Daoy (cell line): ENCODE data around the gene SMC1B. TPM values are rescaled to one million over a fixed set of nuclear protein-coding genes. Genes with fewer than 3 reads are reported as not detected.
"Not testable (repeated sequence)": the region's sequence is repeated elsewhere in the genome, so short reads cannot be mapped to it uniquely, and the experiment has no call there.

Source experiments
- DNase-seq: peaks from one replicate; pipeline ENCODE4 v3.0.0-alpha.2; 2015; ENCODE audit warnings: low read depth
- total RNA-seq: library from RNA; depleted of rRNA; stranded (reverse); fragments of >200 nt; shearing (Covaris generic); gene quantifications from 2 replicates; pipeline ENCODE4 v1.2.3, GENCODE V29; 2014; rRNA removed

Gene SMC1B
- total RNA-seq, 1 experiment from 2014 or later: not detected

DNA sequence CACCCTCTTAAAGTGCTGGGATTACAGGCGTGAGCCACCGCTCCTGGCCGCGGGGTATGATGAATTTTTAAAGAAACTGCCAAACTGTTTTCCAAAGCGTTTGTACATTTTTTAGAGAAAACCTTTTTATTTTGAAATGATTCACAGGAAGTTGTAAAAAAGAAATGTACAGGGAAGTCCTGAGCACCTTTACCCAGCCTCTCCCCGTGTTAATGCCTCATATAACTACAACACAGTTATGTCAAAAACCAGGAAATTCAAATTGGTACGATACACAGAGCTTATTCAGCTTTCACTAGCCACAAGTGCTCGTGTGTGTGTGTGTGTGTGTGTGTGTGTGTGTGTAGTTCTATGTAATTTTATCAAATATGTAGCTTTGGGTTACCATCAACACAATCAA, 110.6 kb downstream of the SMC1B start:
- DNase-seq: no peak

DNA sequence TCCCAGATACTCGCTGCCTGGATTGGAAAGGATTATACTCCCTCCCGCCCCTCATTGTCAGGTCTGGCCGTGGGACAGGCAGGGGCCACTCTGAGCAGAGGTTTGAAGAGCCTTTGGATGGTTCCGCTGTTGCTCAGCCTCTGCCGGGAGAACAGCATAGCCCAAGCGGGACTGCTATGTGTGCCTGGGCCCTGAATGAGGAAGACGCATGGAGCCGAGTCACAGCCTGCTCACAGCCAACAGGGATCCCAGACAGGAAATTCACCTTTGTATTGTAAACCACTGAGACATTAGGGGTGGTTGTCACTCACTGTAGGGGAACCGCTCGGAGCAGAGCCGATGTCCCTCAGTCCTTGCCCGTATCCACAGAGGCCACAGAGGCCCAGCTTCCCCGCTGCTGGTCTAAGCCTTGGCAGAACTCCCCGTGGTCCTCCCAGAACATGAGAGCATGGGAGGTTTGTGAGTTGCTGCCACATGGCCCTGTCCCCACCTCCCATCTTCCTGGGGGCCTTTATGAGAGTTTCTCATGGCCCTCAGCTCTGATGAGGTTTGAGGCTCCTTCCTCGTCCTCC, 114.4 kb downstream of the SMC1B start:
- DNase-seq: no peak

DNA sequence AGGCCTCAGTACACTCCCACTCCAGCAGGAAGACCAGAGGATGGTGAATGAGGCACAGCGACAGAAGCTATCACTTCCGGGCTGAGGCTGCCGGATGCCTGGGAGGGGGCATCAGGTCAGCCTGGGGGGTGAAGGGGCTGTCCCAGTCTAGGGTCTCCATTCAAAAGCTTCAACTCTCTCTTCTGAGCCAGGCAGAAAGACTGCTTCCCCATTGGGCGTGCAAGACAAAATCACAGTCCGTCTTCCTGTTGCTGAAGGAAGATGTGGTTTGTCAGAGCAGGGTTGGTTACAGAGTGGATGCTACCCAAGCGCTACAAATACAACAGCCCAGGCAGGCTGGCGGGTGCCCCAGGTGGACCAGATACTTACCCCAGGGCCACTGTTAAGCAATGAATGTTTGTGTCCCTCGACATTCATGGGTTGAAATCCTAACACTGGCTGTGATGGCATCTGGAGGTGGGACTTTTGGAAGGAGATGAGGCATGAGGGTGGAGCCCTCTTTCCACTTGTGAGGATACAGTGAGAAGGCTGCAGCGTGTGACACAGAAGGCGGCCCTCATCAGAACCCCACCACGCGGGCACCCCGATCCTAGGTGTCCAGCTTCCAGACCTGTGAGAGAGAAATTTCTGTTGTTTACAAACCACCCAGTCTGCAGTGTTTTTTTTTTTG, 116.6 kb downstream of the SMC1B start:
- DNase-seq: no peak

DNA sequence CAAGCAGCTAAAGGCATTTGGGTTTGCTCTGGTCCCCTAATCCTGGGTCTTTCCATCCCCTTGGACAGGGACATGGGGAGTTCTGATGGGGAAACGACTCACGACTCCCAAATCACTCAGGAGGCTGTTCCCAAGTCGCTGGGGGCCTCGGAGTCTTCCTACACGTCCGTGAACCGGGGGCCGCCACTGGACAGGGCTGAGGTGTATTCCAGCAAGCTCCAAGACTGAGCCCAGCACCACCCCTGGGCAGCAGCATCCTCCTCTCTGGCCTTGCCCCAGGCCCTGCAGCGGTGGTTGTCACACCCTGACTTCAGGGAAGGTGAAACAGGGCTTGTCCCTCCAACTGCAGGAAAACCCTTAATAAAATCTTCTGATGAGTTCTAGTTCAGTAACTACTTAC, 117.9 kb downstream of the SMC1B start:
- DNase-seq: no peak

DNA sequence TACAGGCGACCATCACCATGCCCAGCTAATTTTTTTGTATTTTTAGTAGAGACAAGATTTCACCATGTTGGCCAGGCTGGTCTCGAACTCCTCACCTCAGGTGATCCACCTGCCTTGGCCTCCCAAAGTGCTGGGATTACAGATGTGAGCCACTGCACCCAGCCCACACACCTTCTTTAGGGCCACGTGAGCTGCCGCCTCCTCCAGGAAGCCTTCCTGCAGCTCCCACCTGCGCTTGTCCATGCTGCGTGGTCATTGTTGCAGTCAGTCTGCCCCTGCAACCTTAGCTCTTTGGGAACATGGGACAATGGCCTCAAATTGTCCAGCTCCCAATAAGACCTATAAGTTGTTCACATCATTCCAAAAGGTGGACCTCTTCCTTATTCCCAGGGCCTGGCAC, 118.4 kb downstream of the SMC1B start:
- DNase-seq: not testable (repeated sequence)

Other genes with a start within 250 kb of the SMC1B start
- 67.8 and 82.6 TPM in 2 replicates for gene NUP50, start 249.7 kb downstream of the SMC1B start, total RNA-seq
- 88.2 and 89.0 TPM in 2 replicates for gene KIAA0930, start 172.7 kb downstream of the SMC1B start, total RNA-seq
- gene UPK3A, start 128.7 kb downstream of the SMC1B start, total RNA-seq: not detected in 2 replicates
- 8.8 and 10.1 TPM in 2 replicates for gene FAM118A, start 103.7 kb downstream of the SMC1B start, total RNA-seq
- 0.89 and 1.3 TPM in 2 replicates for gene RIBC2, start 94 bp upstream of the SMC1B start, total RNA-seq
- gene FBLN1, start 89.3 kb upstream of the SMC1B start, total RNA-seq: 7.2 and 10.0 TPM in 2 replicates